Fibroblast of lung (primary cell): ENCODE measurements around the gene CORO2B.

ENCODE experiments used
- EZH2 ChIP-seq: IDR thresholded peaks from 2 replicates; pipeline ENCODE4 v1.5.1; 2012; ENCODE audit warnings: low read length, control low read depth, mild to moderate bottlenecking; ENCODE audit errors: missing control alignments
- TF ChIP-seq, protein P1 (sequence below), 2 donors: IDR thresholded peaks in 1 of 2; conservative IDR thresholded peaks in 1 of 2; 1 replicate in 1 of 2; 2 replicates in 1 of 2; pipeline ENCODE4 v1.5.1; 2011 to 2012; ENCODE audit warnings: low read length in 2 of 2, control low read depth in 1 of 2, inconsistent platforms in 1 of 2, low read depth in 1 of 2, mild to moderate bottlenecking in 1 of 2

DNA sequence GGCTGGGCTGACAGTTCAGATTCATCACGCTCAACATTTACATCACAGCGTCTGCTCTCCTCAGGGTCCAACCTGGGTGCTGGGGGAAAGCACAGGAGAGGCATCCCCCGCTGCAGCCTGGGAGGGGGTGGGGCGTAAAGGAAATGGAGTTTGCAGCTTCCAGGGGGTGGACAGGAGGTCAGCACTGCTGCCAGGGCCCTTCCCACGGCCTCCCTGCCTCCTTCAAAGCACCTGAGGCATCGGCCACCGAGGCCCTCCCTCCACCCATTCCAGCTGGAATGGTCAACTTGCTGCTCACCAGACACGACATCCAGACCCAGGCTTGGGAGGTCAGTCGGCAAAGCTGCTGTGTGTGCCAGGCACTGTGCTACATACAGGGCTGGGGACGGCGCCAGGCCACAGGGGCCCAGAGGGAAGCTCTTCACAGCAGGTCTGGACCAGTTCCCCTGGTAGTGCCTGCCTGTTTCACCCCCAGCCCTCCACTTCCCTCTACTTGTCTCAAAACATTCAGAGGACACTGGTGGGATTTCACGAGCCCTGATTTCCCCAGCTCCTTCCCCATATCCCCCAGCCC, 121.2 kb downstream of the CORO2B start:
- TF ChIP-seq, protein P1, sequence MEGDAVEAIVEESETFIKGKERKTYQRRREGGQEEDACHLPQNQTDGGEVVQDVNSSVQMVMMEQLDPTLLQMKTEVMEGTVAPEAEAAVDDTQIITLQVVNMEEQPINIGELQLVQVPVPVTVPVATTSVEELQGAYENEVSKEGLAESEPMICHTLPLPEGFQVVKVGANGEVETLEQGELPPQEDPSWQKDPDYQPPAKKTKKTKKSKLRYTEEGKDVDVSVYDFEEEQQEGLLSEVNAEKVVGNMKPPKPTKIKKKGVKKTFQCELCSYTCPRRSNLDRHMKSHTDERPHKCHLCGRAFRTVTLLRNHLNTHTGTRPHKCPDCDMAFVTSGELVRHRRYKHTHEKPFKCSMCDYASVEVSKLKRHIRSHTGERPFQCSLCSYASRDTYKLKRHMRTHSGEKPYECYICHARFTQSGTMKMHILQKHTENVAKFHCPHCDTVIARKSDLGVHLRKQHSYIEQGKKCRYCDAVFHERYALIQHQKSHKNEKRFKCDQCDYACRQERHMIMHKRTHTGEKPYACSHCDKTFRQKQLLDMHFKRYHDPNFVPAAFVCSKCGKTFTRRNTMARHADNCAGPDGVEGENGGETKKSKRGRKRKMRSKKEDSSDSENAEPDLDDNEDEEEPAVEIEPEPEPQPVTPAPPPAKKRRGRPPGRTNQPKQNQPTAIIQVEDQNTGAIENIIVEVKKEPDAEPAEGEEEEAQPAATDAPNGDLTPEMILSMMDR (conservative IDR thresholded peaks at IDR 0.05 in 1 of 2, IDR thresholded peaks at IDR 0.05 in 1 of 2; ENCODE audit: low read depth in 1 of 2, low read length in 2 of 2) = no peak
- TF ChIP-seq EZH2 = no peak
